Thoracic aorta (tissue), 2 donors: ENCODE data around the gene TMEM11. TPM values are rescaled to one million over a fixed set of nuclear protein-coding genes. Genes with fewer than 3 reads are reported as not detected.

Experiments
- ATAC-seq: fragments of 150-250 bp; one replicate; pipeline ENCODE4 v1.8.0; 2017; ENCODE audit warnings: low read depth; ENCODE audit not compliant: insufficient number of reproducible peaks, low FRiP score
- DNase-seq: peaks from one replicate; pipeline ENCODE4 v3.0.0-alpha.2; 2020; ENCODE audit warnings: low spot score
- H3K27ac ChIP-seq, 2 donors: fragments of 200-600 bp; sonication (generic); 1 replicate in 1 of 2; 2 replicates in 1 of 2; pipeline ENCODE4 v1.5.1; 2016; ENCODE audit warnings: mild to moderate bottlenecking in 2 of 2, moderate library complexity in 2 of 2
- H3K27me3 ChIP-seq: fragments of 200-600 bp; sonication (generic); replicated peaks from 2 replicates; pipeline ENCODE4 v1.6.0; 2016; ENCODE audit warnings: mild to moderate bottlenecking; ENCODE audit not compliant: insufficient read depth
- H3K36me3 ChIP-seq: fragments of 200-600 bp; sonication (generic); one replicate; pipeline ENCODE4 v1.5.1; 2016
- H3K4me1 ChIP-seq, 2 donors: fragments of 200-600 bp; sonication (generic); 1 replicate in 1 of 2; 2 replicates in 1 of 2; pipeline versions ENCODE4 v1.5.1 to v1.6.0; 2016; ENCODE audit warnings: low read depth in 2 of 2, mild to moderate bottlenecking in 1 of 2; ENCODE audit not compliant: control insufficient read depth in 1 of 2
- H3K4me3 ChIP-seq: fragments of 200-600 bp; sonication (generic); 2 replicates; pipeline ENCODE4 v1.5.1; 2016; ENCODE audit warnings: mild to moderate bottlenecking
- H3K9me3 ChIP-seq: fragments of 200-600 bp; sonication (generic); 2 replicates; pipeline ENCODE4 v1.5.1; 2016
- CTCF ChIP-seq: fragments of 200-600 bp; sonication (generic); IDR thresholded peaks from one replicate; pipeline ENCODE4 v1.5.1; 2019; ENCODE audit warnings: antibody characterized with exemption
- total RNA-seq, 2 donors: library from RNA; depleted of rRNA; stranded (reverse); fragments of >200 nt; gene quantifications; one replicate each; pipeline versions ENCODE4 v1.1.0 to v1.2.3, GENCODE V29; 2016

TMEM11 gene
- total RNA-seq, 2 donors from 2014 or later, result 16.2 to 18.7 TPM

DNA sequence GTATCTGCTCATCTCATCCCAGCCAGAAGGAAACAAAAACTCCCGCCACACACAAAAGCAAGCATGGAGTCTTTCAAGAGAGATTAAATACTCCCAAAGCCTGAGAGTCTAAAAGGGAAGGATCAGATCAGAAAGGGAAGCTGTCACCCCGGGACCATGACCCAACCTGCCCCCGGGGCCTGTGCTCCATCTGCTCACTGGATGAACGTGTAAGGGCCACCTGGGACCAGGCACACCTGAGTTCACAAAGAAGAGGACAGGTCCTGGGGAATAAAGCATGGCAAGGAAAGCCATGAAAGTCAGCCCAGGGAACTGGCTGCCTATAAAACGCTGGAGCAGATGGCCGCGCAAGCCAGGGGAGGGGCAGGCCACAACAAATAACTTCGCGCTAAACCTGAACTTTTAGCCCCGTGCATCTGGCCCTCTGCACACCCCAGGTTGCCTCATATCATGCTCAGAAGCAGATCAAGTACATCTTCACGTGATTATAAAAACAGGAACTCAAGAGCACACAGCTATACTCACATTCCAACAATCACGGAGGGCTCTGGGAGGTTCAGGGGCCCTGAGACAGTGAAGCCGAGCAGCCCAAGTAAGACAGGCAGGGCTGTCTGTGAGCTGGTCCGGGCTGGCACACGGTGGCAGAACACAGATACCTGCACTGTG is 3.4 kb downstream of the TMEM11 start:
- Histone ChIP-seq H3K27me3 (no peaks in the 10 kb centered on the region), H3K4me1 (peaks cover 24 to 58% of the 10 kb centered on the region in 2 donors), H3K4me3 (no peak overlapping the region), H3K36me3 (no peaks in the 10 kb centered on the region), H3K9me3 (no peaks in the 10 kb centered on the region), H3K27ac (no peak overlapping the region)
- DNase-seq (no peak), ATAC-seq (no peak)
- no peak for TF ChIP-seq CTCF

DNA sequence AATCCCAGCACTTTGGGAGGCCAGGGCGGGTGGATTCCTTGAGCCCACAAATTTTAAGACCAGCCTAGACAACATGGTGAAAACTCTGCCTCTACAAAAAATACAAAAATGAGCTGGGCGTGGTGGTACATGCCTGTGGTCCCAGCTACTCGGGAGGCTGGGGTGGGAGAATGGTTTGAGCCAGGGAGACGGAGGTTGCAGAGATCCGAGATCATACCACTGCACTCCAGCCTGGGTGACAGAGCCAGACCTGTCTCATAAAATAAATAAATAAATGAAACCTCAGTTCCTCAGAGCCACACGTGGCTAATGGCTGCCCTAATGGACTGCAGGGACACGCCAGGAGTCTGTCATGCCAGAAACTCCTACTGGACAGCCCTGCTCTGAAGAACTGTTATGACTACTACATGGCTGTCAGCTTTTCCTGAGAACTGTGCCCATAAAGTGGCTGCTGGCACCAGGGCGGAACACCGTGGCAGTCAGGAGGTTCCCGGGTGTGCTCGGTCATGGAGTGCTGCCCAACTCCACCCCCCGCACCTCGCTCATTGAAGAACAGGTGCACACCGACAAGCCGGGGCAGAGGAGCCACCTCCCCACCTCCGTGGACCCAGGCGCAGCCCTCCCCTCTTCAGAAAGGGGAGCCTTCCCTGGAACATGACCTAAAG is 4.3 kb downstream of the TMEM11 start:
- no peaks in the 10 kb centered on the region for H3K36me3 ChIP-seq
- H3K4me1 ChIP-seq, result peaks cover 27 to 59% of the 10 kb centered on the region in 2 donors
- H3K4me3 ChIP-seq, result no peak overlapping the region
- no peaks in the 10 kb centered on the region for H3K27me3 ChIP-seq
- H3K9me3 ChIP-seq, result no peaks in the 10 kb centered on the region
- DNase-seq (no peak), ATAC-seq (no peak)
- no peak for TF ChIP-seq CTCF
- H3K27ac ChIP-seq, result no peak overlapping the region

DNA sequence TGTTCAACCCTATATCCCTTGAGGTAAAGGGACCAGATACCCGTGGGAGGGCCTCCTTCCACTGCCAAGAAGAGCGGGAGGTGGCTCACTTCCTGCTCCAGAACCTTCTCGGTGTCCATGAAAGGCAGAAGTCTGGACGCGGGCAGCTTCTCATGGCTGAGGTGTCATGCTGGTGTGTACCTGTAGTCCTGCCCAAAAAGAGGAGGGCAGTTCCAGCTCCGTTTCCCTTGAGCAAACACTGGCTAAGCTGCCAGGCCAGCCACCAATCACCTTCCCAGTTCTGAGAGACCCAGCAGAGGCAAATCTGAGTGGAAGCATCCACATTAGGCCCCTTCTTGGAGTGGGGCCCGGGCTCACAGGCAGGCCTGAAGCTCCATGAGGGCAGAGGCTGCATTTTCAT is 5.6 kb downstream of the TMEM11 start:
- Histone ChIP-seq H3K4me1 (peaks cover 30 to 71% of the 10 kb centered on the region in 2 donors), H3K27ac (no peak overlapping the region), H3K27me3 (no peaks in the 10 kb centered on the region), H3K4me3 (no peak overlapping the region), H3K36me3 (no peaks in the 10 kb centered on the region), H3K9me3 (no peaks in the 10 kb centered on the region)
- no peak for ATAC-seq
- DNase-seq, result no peak
- no peak for TF ChIP-seq CTCF

DNA sequence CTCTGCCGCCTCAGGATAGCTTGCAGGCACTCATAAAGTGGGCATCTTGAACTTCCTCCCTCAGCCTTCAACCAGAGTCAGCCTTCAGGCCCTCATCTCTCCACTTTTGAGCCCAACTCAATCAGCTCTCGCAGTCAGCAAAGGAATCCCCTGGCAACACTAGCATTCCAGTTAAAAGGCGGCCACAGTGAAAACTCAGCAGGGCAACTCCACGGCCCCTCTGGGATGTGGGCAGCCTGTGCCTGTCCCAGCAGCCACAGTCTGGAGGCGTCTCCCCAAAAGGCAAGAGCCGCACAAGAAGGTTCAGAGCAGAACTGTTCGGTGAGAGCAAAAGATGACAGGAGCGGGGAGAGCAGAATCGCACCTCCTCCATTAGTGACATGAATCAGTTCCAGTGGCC is 9.0 kb downstream of the TMEM11 start:
- no peak for ATAC-seq
- H3K27me3 ChIP-seq, result no peaks in the 10 kb centered on the region
- H3K4me1 ChIP-seq, result peaks cover 16 to 66% of the 10 kb centered on the region in 2 donors
- TF ChIP-seq CTCF, result no peak
- peak overlapping the region; percentile 2 for H3K4me3 ChIP-seq
- no peaks in the 10 kb centered on the region for H3K9me3 ChIP-seq
- DNase-seq, result no peak
- H3K36me3 ChIP-seq, result no peaks in the 10 kb centered on the region
- H3K27ac ChIP-seq, result no peak overlapping the region

DNA sequence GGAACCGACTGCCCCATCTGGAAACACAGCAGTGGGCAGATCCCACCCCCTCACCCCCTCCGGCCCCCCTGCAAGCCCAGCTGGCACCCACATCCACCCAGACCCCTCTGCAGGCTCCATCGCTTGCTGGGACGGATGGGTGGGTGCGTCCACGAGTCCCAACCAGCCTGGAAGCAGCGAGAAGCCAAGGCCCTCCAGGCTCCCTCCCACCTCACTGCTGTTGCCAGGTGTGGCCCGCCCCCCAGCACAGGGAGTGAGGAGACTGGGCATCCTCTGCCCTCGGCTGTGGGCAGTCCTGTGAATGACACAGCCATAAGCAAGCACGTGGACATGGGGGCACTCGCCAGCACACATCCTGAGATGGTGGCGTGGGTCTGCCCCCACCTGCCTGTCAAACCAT is 11.4 kb downstream of the TMEM11 start:
- Histone ChIP-seq H3K4me3 (no peak overlapping the region), H3K9me3 (no peaks in the 10 kb centered on the region), H3K27ac (no peak overlapping the region), H3K27me3 (no peaks in the 10 kb centered on the region), H3K36me3 (peaks cover 7% of the 10 kb centered on the region), H3K4me1 (peaks cover 7 to 59% of the 10 kb centered on the region in 2 donors)
- ATAC-seq (no peak), DNase-seq (no peak)
- no peak for TF ChIP-seq CTCF
